Mucosa of descending colon (tissue), 3 donors: ENCODE measurements around the gene TBL1X. TPM values are rescaled to one million over a fixed set of nuclear protein-coding genes. Genes with fewer than 3 reads are reported as not detected.
A peak's percentile ranks its signal among the peaks of the same experiment; 100 is the strongest.

Experiments
- ATAC-seq: fragments of 200-7000 bp; cut with Tn5 transposase; one replicate; pipeline ENCODE4 v1.9.1; 2020; ENCODE audit warnings: mild to moderate bottlenecking, moderate library complexity
- DNase-seq, 3 donors: peaks; one replicate each; pipeline ENCODE4 v3.0.0-alpha.2; 2020
- H3K36me3 ChIP-seq: fragments of 200-600 bp; one replicate; pipeline ENCODE4 v1.8.0; 2021; ENCODE audit warnings: low read depth, mild to moderate bottlenecking
- H3K4me1 ChIP-seq: fragments of 200-600 bp; one replicate; pipeline ENCODE4 v1.8.0; 2021; ENCODE audit warnings: low read depth, mild to moderate bottlenecking
- H3K4me3 ChIP-seq: fragments of 200-600 bp; one replicate; pipeline ENCODE4 v1.8.0; 2021; ENCODE audit warnings: mild to moderate bottlenecking
- H3K9me3 ChIP-seq: fragments of 200-600 bp; one replicate; pipeline ENCODE4 v1.8.0; 2021; ENCODE audit warnings: mild to moderate bottlenecking
- CTCF ChIP-seq: fragments of 200-600 bp; IDR thresholded peaks from one replicate; pipeline ENCODE4 v1.8.0; 2022; ENCODE audit warnings: antibody characterized with exemption, mild to moderate bottlenecking
- intact Hi-C, 2 donors: fragments of 100-400 bp; cut with DNase I in 1 of 2; cut with micrococcal nuclease in 1 of 2; formaldehyde crosslinking; loops; one replicate each; pipeline versions ENCODE4 v1.11.0 to v1.11.1; 2022; cut with DNase I, micrococcal nuclease
- total RNA-seq, 3 donors: library from RNA; stranded (reverse); fragmentation: NEBNext Ultra II Directional in 2 of 3; extraction: Animal tissue kit (Norgen Biotek cat#: 25700) in 2 of 3; gene quantifications; one replicate each; pipeline versions ENCODE4 v1.2.1 to v1.2.4, GENCODE V29; 2021 to 2023
- donor health status: DM: no; HTN: no; CAD: no; lungs with moderate emphysema.
- donor health status: DM: no; HTN: no; CAD: no.
- donor health status: DM: no; HTN: yes; CAD: no.

Gene TBL1X
- total RNA-seq, 3 donors from 2014 or later, result 12.1 to 26.6 (median 16.3) TPM

- no peak for DNase-seq
- peak; percentile 50 for ATAC-seq
- Histone ChIP-seq H3K9me3 (no peaks in the 10 kb centered on the region), H3K4me1 (no peaks in the 10 kb centered on the region), H3K4me3 (no peak overlapping the region), H3K36me3 (no peaks in the 10 kb centered on the region)
- TF ChIP-seq CTCF, result no peak
- intact Hi-C loops, result no loop called here
Measured at GRCh38 chrX:9606971-9607370, 142.1 kb downstream of the TBL1X start.

GRCh38 chrX:9609499-9609898 is 144.6 kb downstream of the TBL1X start:
- DNase-seq (no peak), ATAC-seq (no peak)
- H3K36me3 ChIP-seq, result no peaks in the 10 kb centered on the region
- H3K4me3 ChIP-seq, result no peak overlapping the region
- intact Hi-C loops, result no loop called here
- no peak for TF ChIP-seq CTCF
- no peaks in the 10 kb centered on the region for H3K4me1 ChIP-seq
- H3K9me3 ChIP-seq, result no peaks in the 10 kb centered on the region

GRCh38 chrX:9609987-9610386 is 145.1 kb downstream of the TBL1X start:
- intact Hi-C loops, result no loop called here
- DNase-seq (no peak), ATAC-seq (no peak)
- Histone ChIP-seq H3K4me3 (no peak overlapping the region), H3K36me3 (no peaks in the 10 kb centered on the region), H3K4me1 (no peaks in the 10 kb centered on the region), H3K9me3 (no peaks in the 10 kb centered on the region)
- TF ChIP-seq CTCF, result no peak

- ATAC-seq (no peak), DNase-seq (no peak)
- Histone ChIP-seq H3K4me1 (no peaks in the 10 kb centered on the region), H3K4me3 (no peak overlapping the region), H3K9me3 (no peaks in the 10 kb centered on the region), H3K36me3 (no peaks in the 10 kb centered on the region)
- no peak for TF ChIP-seq CTCF
- intact Hi-C loops, result no loop called here
Measured at GRCh38 chrX:9610771-9611392, 146.0 kb downstream of the TBL1X start.

- Histone ChIP-seq H3K4me3 (no peak overlapping the region), H3K36me3 (no peaks in the 10 kb centered on the region), H3K9me3 (no peaks in the 10 kb centered on the region), H3K4me1 (no peaks in the 10 kb centered on the region)
- DNase-seq (no peak), ATAC-seq (no peak)
- TF ChIP-seq CTCF, result no peak
- intact Hi-C loops, result no loop called here
Measured at GRCh38 chrX:9611436-9612145, 146.7 kb downstream of the TBL1X start.
